AG04449 (cell line): ENCODE results near the gene KRT77.

Experiments used
- CTCF ChIA-PET: fragments of 350-600 bp; formaldehyde crosslinking; extraction: SDS; loops from one replicate; lab custom pipeline; 2021; ENCODE audit warnings: antibody characterized with exemption; lab: Yijun Ruan, JAX
- POLR2A ChIA-PET: fragments of 400-600, 350-600 bp; formaldehyde crosslinking; extraction: SDS; loops from one replicate; lab custom pipeline; 2020; ENCODE audit warnings: antibody characterized with exemption, inconsistent platforms; lab: Yijun Ruan, JAX
- DNase-seq: peaks from one replicate; pipeline ENCODE4 v3.0.0-alpha.2; 2010; ENCODE audit warnings: low read depth, low spot score
- H3K4me3 ChIP-seq: 2 replicates; pipeline ENCODE4 v1.5.1; 2011; ENCODE audit warnings: low read depth, mild to moderate bottlenecking, control low read depth, low read length
- TF ChIP-seq, protein P1 (sequence below): IDR thresholded peaks from one replicate; pipeline ENCODE4 v1.5.1; 2011; ENCODE audit warnings: mild to moderate bottlenecking, moderate library complexity, low read length, control low read depth, inconsistent platforms; ENCODE audit not compliant: insufficient read depth; ENCODE audit errors: missing control alignments

The KRT77 gene

GRCh38 chr12:52689239-52689638, 14.1 kb downstream of the KRT77 start:
- no peak for DNase-seq
- ChIA-PET POLR2A (no interaction called here), CTCF (no interaction called here)
- TF ChIP-seq, protein P1, sequence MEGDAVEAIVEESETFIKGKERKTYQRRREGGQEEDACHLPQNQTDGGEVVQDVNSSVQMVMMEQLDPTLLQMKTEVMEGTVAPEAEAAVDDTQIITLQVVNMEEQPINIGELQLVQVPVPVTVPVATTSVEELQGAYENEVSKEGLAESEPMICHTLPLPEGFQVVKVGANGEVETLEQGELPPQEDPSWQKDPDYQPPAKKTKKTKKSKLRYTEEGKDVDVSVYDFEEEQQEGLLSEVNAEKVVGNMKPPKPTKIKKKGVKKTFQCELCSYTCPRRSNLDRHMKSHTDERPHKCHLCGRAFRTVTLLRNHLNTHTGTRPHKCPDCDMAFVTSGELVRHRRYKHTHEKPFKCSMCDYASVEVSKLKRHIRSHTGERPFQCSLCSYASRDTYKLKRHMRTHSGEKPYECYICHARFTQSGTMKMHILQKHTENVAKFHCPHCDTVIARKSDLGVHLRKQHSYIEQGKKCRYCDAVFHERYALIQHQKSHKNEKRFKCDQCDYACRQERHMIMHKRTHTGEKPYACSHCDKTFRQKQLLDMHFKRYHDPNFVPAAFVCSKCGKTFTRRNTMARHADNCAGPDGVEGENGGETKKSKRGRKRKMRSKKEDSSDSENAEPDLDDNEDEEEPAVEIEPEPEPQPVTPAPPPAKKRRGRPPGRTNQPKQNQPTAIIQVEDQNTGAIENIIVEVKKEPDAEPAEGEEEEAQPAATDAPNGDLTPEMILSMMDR: no peak
- no peak overlapping the region for H3K4me3 ChIP-seq

GRCh38 chr12:52688481-52688880, 14.8 kb downstream of the KRT77 start:
- DNase-seq: no peak
- ChIA-PET CTCF (no interaction called here), POLR2A (no interaction called here)
- TF ChIP-seq, protein P1: no peak
- no peak overlapping the region for H3K4me3 ChIP-seq

- ChIA-PET POLR2A (no interaction called here), CTCF (interaction anchor here (1.4 kb wide), 1 partner anchor 11 kb away, joined by 3 read pairs; no protein-coding TSS in a partner anchor)
- H3K4me3 ChIP-seq: no peak overlapping the region
- TF ChIP-seq, protein P1: no peak
- no peak for DNase-seq
Measured at GRCh38 chr12:52687497-52688385, 15.6 kb downstream of the KRT77 start.

DNA sequence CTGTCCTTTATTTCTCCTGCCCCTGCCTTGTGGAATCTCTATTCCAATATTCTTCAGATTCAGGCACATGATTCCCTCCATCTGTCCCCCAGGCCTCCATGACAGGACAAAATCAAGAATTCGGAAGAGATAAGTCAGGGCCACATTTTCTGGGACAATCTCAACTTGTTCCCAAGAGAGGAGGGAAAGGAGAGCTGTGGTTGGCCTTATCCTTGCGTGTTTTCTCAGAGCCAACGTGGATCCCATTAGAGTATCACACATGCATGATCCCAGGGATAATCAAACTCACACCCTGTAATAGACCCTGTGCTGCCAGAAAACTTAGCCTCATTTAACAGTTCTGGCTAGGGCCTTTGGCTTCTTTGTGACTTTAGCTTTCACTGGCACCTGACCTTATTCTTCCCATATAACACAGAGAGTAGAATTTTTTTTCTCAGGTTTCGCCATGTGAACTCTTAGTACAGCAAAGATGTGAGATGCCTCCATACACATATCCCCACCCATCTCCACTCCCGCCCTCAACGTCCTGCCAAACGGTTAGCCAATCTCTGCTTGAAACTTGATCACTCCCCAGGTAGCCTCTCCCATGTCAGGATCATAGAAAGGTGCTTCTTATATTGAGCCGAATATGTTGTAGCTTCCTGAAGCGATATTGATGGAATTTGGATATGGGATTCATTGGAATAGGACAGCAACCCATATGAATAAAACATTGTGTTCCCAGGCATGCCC, 16.4 kb downstream of the KRT77 start:
- TF ChIP-seq, protein P1: no peak
- DNase-seq: no peak
- H3K4me3 ChIP-seq: no peak overlapping the region
- ChIA-PET POLR2A (no interaction called here), CTCF (interaction anchor here (1.4 kb wide), 1 partner anchor 10 kb away, joined by 3 read pairs; no protein-coding TSS in a partner anchor)

DNA sequence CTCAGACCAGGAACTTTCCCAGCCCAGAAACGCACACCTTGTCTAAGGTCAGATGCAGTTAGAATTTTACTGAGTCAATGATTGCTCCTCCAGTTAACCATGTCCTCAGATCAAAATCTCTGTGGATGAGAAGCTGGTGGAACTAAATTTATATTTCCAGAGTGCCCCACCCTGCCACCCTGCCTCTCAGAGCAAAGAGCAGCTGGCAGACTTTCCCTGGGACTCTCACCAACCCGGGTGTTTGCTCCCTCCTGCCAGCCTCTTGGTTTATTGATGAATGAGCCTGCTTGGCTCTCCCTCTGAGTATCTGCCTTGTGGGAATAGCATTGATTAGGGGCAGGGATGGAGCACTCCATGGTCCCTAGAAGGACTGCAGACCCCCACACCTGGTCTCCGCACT, 17.3 kb downstream of the KRT77 start:
- H3K4me3 ChIP-seq: no peak overlapping the region
- POLR2A ChIA-PET: no interaction called here
- no peak for DNase-seq
- TF ChIP-seq, protein P1: no peak
- CTCF ChIA-PET: interaction anchor here (1.4 kb wide), 1 partner anchor 10 kb away, joined by 3 read pairs; no protein-coding TSS in a partner anchor

DNA sequence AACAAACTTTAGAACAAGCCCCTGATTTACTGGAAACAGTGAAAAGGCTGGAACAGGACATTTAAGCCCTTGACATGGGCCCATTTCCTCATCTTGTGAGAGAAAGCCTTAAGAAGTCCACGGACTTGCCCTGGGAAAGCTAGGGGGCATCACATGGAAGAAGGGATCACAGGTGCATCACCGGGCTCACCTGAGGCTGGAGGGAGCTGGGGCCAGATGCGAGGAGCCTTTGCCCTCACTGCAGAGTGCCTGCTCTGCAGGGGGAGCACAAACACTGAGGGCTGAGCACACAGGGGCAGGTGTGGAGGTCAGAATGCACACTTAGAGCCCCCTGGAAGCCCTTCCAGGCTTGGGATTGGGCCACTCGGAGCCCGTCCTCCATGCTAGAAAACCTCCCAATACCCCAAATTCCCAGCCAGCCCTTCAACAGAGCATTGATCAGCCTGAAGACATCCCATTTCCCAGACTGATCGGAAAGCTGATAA, 17.9 kb downstream of the KRT77 start:
- H3K4me3 ChIP-seq: no peak overlapping the region
- ChIA-PET CTCF (no interaction called here), POLR2A (no interaction called here)
- TF ChIP-seq, protein P1: no peak
- no peak for DNase-seq
